ENCODE data around the gene ABCB1. TPM values are rescaled to one million over a fixed set of nuclear protein-coding genes. Genes with fewer than 3 reads are reported as not detected.

The ABCB1 gene
- total and polyA plus RNA-seq, 10 of the 15 experiments (the other 5 are each of a cell fraction or from before 2014, with no cell fraction given): 0.40 to 13.9 (median 1.9) TPM

GRCh38 chr7:87474533-87475358 lies 125.9 kb downstream of the ABCB1 start (continued):
- TF ChIP-seq, protein P1, sequence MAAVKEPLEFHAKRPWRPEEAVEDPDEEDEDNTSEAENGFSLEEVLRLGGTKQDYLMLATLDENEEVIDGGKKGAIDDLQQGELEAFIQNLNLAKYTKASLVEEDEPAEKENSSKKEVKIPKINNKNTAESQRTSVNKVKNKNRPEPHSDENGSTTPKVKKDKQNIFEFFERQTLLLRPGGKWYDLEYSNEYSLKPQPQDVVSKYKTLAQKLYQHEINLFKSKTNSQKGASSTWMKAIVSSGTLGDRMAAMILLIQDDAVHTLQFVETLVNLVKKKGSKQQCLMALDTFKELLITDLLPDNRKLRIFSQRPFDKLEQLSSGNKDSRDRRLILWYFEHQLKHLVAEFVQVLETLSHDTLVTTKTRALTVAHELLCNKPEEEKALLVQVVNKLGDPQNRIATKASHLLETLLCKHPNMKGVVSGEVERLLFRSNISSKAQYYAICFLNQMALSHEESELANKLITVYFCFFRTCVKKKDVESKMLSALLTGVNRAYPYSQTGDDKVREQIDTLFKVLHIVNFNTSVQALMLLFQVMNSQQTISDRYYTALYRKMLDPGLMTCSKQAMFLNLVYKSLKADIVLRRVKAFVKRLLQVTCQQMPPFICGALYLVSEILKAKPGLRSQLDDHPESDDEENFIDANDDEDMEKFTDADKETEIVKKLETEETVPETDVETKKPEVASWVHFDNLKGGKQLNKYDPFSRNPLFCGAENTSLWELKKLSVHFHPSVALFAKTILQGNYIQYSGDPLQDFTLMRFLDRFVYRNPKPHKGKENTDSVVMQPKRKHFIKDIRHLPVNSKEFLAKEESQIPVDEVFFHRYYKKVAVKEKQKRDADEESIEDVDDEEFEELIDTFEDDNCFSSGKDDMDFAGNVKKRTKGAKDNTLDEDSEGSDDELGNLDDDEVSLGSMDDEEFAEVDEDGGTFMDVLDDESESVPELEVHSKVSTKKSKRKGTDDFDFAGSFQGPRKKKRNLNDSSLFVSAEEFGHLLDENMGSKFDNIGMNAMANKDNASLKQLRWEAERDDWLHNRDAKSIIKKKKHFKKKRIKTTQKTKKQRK (IDR thresholded peaks at IDR 0.05; ENCODE audit: low read depth, low read length): no peak
- peak; percentile 95 for TF ChIP-seq ZBED1 (IDR thresholded peaks at IDR 0.05; ENCODE audit: borderline replicate concordance)
- peak; percentile 99 for TF ChIP-seq NFIC (IDR thresholded peaks at IDR 0.05; ENCODE audit: low read depth, low read length)
- TF ChIP-seq HDAC2 (IDR thresholded peaks at IDR 0.05): no peak
- no peak for TF ChIP-seq BCLAF1 (IDR thresholded peaks at IDR 0.05)
- TF ChIP-seq SUZ12 (IDR thresholded peaks at IDR 0.05; ENCODE audit: unreplicated experiment): no peak
- TF ChIP-seq, protein P2, sequence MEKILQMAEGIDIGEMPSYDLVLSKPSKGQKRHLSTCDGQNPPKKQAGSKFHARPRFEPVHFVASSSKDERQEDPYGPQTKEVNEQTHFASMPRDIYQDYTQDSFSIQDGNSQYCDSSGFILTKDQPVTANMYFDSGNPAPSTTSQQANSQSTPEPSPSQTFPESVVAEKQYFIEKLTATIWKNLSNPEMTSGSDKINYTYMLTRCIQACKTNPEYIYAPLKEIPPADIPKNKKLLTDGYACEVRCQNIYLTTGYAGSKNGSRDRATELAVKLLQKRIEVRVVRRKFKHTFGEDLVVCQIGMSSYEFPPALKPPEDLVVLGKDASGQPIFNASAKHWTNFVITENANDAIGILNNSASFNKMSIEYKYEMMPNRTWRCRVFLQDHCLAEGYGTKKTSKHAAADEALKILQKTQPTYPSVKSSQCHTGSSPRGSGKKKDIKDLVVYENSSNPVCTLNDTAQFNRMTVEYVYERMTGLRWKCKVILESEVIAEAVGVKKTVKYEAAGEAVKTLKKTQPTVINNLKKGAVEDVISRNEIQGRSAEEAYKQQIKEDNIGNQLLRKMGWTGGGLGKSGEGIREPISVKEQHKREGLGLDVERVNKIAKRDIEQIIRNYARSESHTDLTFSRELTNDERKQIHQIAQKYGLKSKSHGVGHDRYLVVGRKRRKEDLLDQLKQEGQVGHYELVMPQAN (conservative IDR thresholded peaks at IDR 0.05): no peak
- TF ChIP-seq USF2 (IDR thresholded peaks at IDR 0.05; ENCODE audit: borderline replicate concordance, low read depth, low read length): no peak
- TF ChIP-seq, protein P3, sequence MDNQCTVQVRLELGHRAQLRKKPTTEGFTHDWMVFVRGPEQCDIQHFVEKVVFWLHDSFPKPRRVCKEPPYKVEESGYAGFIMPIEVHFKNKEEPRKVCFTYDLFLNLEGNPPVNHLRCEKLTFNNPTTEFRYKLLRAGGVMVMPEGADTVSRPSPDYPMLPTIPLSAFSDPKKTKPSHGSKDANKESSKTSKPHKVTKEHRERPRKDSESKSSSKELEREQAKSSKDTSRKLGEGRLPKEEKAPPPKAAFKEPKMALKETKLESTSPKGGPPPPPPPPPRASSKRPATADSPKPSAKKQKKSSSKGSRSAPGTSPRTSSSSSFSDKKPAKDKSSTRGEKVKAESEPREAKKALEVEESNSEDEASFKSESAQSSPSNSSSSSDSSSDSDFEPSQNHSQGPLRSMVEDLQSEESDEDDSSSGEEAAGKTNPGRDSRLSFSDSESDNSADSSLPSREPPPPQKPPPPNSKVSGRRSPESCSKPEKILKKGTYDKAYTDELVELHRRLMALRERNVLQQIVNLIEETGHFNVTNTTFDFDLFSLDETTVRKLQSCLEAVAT (IDR thresholded peaks at IDR 0.05): peak; percentile 82
- peak; percentile 55; the same call in 1 of the 2 replicates for TF ChIP-seq JUND (IDR thresholded peaks at IDR 0.05; ENCODE audit: low read depth, low read length)
- TF ChIP-seq TAF1 (IDR thresholded peaks at IDR 0.05; ENCODE audit: borderline replicate concordance, low read depth, low read length): peak; percentile 27; the same call in 1 of the 2 replicates
- TF ChIP-seq IKZF1 (conservative IDR thresholded peaks at IDR 0.05): peak; percentile 96
- TF ChIP-seq CHD2 (IDR thresholded peaks at IDR 0.05; ENCODE audit: borderline replicate concordance, low read depth, low read length): peak; percentile 88; the same call in 1 of the 2 replicates
- TF ChIP-seq ZNF24 (IDR thresholded peaks at IDR 0.05): no peak; the same call in 1 of the 2 replicates
- TF ChIP-seq FOXK2 (IDR thresholded peaks at IDR 0.05): no peak
- TF ChIP-seq KAT2A (conservative IDR thresholded peaks at IDR 0.05; ENCODE audit: control insufficient read depth, low read depth, low read length): no peak
- TF ChIP-seq MEF2A (IDR thresholded peaks at IDR 0.05; ENCODE audit: insufficient read depth, low read depth, low read length): peak; percentile 98

All from GM12878 (cell line).